K562 (cell line): ENCODE data around the gene UNC13A. TPM values are rescaled to one million over a fixed set of nuclear protein-coding genes. Genes with fewer than 3 reads are reported as not detected.

Experiments used
- ATAC-seq: fragments of 200-7000 bp; cut with Tn5 transposase; 3 replicates; pipeline ENCODE4 v1.9.1; 2020; ENCODE audit warnings: moderate library complexity
- Bru-seq: library from RNA; stranded (reverse); fragments of 400-500 nt; gene quantifications from one replicate; lab custom pipeline; 2021; lab: Mats Ljungman, UMichigan
- BruChase-seq, 2 experiments: library from RNA; stranded (reverse); fragments of 400-500 nt; gene quantifications; one replicate each; lab custom pipeline; 2021; lab: Mats Ljungman, UMichigan
- BruUV-seq: library from RNA; stranded (reverse); fragments of 400-500 nt; replicated peaks from 2 replicates; lab custom pipeline; 2021; lab: Mats Ljungman, UMichigan
- CTCF ChIA-PET: fragments of 300-600 bp; formaldehyde crosslinking; extraction: SDS; loops from one replicate; lab custom pipeline; 2021; ENCODE audit warnings: low intra/inter-chr PET ratio; lab: Yijun Ruan, JAX
- POLR2A ChIA-PET: fragments of 300-600, 350-650 bp; sonication (Branson Sonifier 250); formaldehyde crosslinking; extraction: SDS; loops from one replicate; lab custom pipeline; 2021; ENCODE audit warnings: antibody characterized with exemption, inconsistent platforms; lab: Yijun Ruan, JAX
- DNase-seq, 4 experiments: peaks; one replicate each; pipeline versions ENCODE4 v3.0.0 to v3.0.0-alpha.2; 2011 to 2018; ENCODE audit warnings: low spot score in 3 of 4, mixed read lengths in 3 of 4; ENCODE audit errors: extremely low read depth in 1 of 4
- FAIRE-seq: peaks from 2 replicates; lab custom pipeline; 2011; peaks lifted over from hg19 to GRCh38; lab: Jason Lieb, UNC
- H2AFZ ChIP-seq: 2 replicates; pipeline ENCODE4 v1.6.0; 2011; ENCODE audit warnings: low read depth, low read length, control low read depth, inconsistent platforms
- H3K27ac ChIP-seq: fragments of 200-600 bp; 3 replicates; pipeline ENCODE4 v1.8.0; 2011; ENCODE audit warnings: low read depth, mild to moderate bottlenecking, control low read depth, inconsistent platforms, low read length, moderate library complexity, mixed read lengths; ENCODE audit errors: extremely low read depth
- H3K27me3 ChIP-seq, 2 experiments: fragments of 300-600 bp in 1 of 2; 2 replicates in 1 of 2; 3 replicates in 1 of 2; pipeline versions ENCODE4 v1.6.0 to v1.8.0; 2011; ENCODE audit warnings: inconsistent platforms in 2 of 2, low read length in 2 of 2, mild to moderate bottlenecking in 1 of 2, mixed read lengths in 1 of 2, moderate library complexity in 1 of 2; ENCODE audit not compliant: control insufficient read depth in 2 of 2, insufficient read depth in 2 of 2
- H3K36me3 ChIP-seq: fragments of 300-600 bp; 3 replicates; pipeline ENCODE4 v1.8.0; 2011; ENCODE audit warnings: mild to moderate bottlenecking, low read length, inconsistent platforms; ENCODE audit not compliant: control insufficient read depth, insufficient read depth
- H3K4me1 ChIP-seq, 2 experiments: fragments of 200-600 bp in 1 of 2; replicated peaks in 1 of 2; 2 replicates in 1 of 2; 3 replicates in 1 of 2; pipeline versions ENCODE4 v1.5.1 to v1.8.0; 2011; ENCODE audit warnings: inconsistent platforms in 2 of 2, low read length in 2 of 2, mild to moderate bottlenecking in 1 of 2, mixed read lengths in 1 of 2, moderate library complexity in 1 of 2; ENCODE audit not compliant: control insufficient read depth in 2 of 2, insufficient read depth in 2 of 2
- H3K4me2 ChIP-seq: 2 replicates; pipeline ENCODE4 v1.6.1; 2011; ENCODE audit warnings: low read length, control low read depth, inconsistent platforms, mixed read lengths; ENCODE audit not compliant: insufficient read depth
- H3K4me3 ChIP-seq: fragments of 200-600 bp; sonication (generic), shearing (Covaris generic); 2 replicates; pipeline ENCODE4 v1.5.1; 2016; ENCODE audit warnings: control low read depth, inconsistent platforms
- H3K79me2 ChIP-seq: fragments of 200-600 bp; 3 replicates; pipeline ENCODE4 v1.8.0; 2011; ENCODE audit warnings: low read length, inconsistent platforms; ENCODE audit not compliant: control insufficient read depth, insufficient read depth
- H3K9ac ChIP-seq, 2 experiments: 2 replicates each; pipeline versions ENCODE4 v1.6.0 to v1.6.1; 2011; ENCODE audit warnings: low read depth in 2 of 2, low read length in 2 of 2, control low read depth in 1 of 2, inconsistent platforms in 1 of 2, mild to moderate bottlenecking in 1 of 2, mixed read lengths in 1 of 2; ENCODE audit not compliant: insufficient read depth in 1 of 2
- H3K9me1 ChIP-seq: one replicate; pipeline ENCODE4 v1.6.0; 2011; ENCODE audit warnings: inconsistent platforms, mild to moderate bottlenecking, low read length, moderate library complexity; ENCODE audit not compliant: control insufficient read depth, insufficient read depth
- H3K9me3 ChIP-seq: replicated peaks from 2 replicates; pipeline ENCODE4 v1.5.1; 2011; ENCODE audit warnings: low read depth, low read length, inconsistent platforms; ENCODE audit not compliant: control insufficient read depth, insufficient read depth
- H4K20me1 ChIP-seq: replicated peaks from 2 replicates; pipeline ENCODE4 v1.6.1; 2011; ENCODE audit warnings: low read length, inconsistent platforms, mixed read lengths; ENCODE audit not compliant: control insufficient read depth, insufficient read depth
- ATF6 ChIP-seq: sonication (generic); formaldehyde crosslinking; IDR thresholded peaks from 2 replicates; pipeline ENCODE4 v1.4.0; 2020; ENCODE audit warnings: mild to moderate bottlenecking, missing genetic modification reagents
- CCNT2 ChIP-seq: IDR thresholded peaks from 2 replicates; pipeline ENCODE4 v1.6.1; 2011; ENCODE audit warnings: borderline replicate concordance, low read depth, mild to moderate bottlenecking, moderate library complexity, mixed read lengths, low read length; ENCODE audit not compliant: insufficient read length; ENCODE audit errors: extremely low read depth
- MNT ChIP-seq, 2 experiments: fragments of 450-650 bp; conservative IDR thresholded peaks; 2 replicates each; pipeline ENCODE4 v1.6.1; 2017; ENCODE audit warnings: mild to moderate bottlenecking in 2 of 2, moderate library complexity in 2 of 2
- STAT5B ChIP-seq: fragments of 250-450 bp; sonication (Bioruptor Pico); IDR thresholded peaks from 2 replicates; pipeline ENCODE4 v1.8.0; 2021; ENCODE audit warnings: mild to moderate bottlenecking, inconsistent platforms
- ZKSCAN8 ChIP-seq: fragments of 200-800 bp; sonication (Bioruptor generic); IDR thresholded peaks from 2 replicates; pipeline ENCODE4 v1.6.1; 2016; ENCODE audit warnings: missing genetic modification characterization, missing compliant biosample characterization
- ZNF212 ChIP-seq: fragments of 450-650 bp; formaldehyde crosslinking; IDR thresholded peaks from 2 replicates; pipeline ENCODE4 v1.4.0; 2020; ENCODE audit warnings: mild to moderate bottlenecking
- ZNF551 ChIP-seq: fragments of 250-450 bp; sonication (Bioruptor Pico); IDR thresholded peaks from 2 replicates; pipeline ENCODE4 v1.5.0; 2021; ENCODE audit warnings: mild to moderate bottlenecking, moderate library complexity
- WGBS: fragments of 100-300 bp; shearing (Covaris generic); methylation state at CpG from one replicate; pipeline ENCODE4 v1.1.6; 2016; ENCODE audit warnings: low coverage, mixed read lengths; ENCODE audit not compliant: insufficient coverage; ENCODE audit errors: missing lambda C conversion rate; 5-methylcytosine and 5-hydroxymethylcytosine counted together
- in situ Hi-C: fragments of 300-500 bp; cut with MboI; formaldehyde crosslinking; loops from 4 replicates; pipeline ENCODE4 v1.15.0; 2018; ENCODE audit warnings: inconsistent platforms, mixed read lengths
- intact Hi-C: fragments of 100-400 bp; cut with micrococcal nuclease; formaldehyde crosslinking; loops from 2 replicates; pipeline ENCODE4 v1.14.2; 2022
- long read RNA-seq, 3 experiments: library from polyadenylated mRNA in 2 of 3; library from RNA in 1 of 3; unstranded in 2 of 3; stranded (forward) in 1 of 3; transcript quantifications; one replicate each; pipeline ENCODE4 v2.0.0, GENCODE V29; 2019 to 2022
- polyA minus RNA-seq, 3 experiments: library from RNA; depleted of rRNA, polyadenylated mRNA; stranded (reverse); fragments of >200 nt; gene quantifications; 2 replicates each; pipeline ENCODE4 v1.2.3, GENCODE V29; 2011
- polyA plus RNA-seq, 8 experiments: library from polyadenylated mRNA; depleted of rRNA in 4 of 8; stranded (reverse) in 5 of 8; unstranded in 3 of 8; fragments of >200 nt; fragmentation: Nextera tagmentation in 2 of 8; fragmentation: Illumina TruSeq in 1 of 8; extraction: Ambion mirVana in 2 of 8; extraction: Trizol in 1 of 8; gene quantifications; 2 replicates each; pipeline versions ENCODE4 v1.2.1 to v1.2.3, GENCODE V29; 2011 to 2014; ENCODE audit warnings: inconsistent platforms in 1 of 8, missing spikeins in 1 of 8
- total RNA-seq, 7 experiments: library from RNA; depleted of rRNA in 6 of 7; stranded (reverse); fragments of >200 nt in 6 of 7; fragmentation: Illumina TruSeq in 2 of 7; extraction: Trizol in 2 of 7; gene quantifications; 2 replicates each; pipeline versions ENCODE4 v1.2.1 to v1.2.3, GENCODE V29; 2011 to 2021; ENCODE audit warnings: low replicate concordance in 1 of 7
- TF ChIP-seq, protein P1 (sequence below): fragments of 450-650 bp; IDR thresholded peaks from 2 replicates; pipeline ENCODE4 v1.6.1; 2018; ENCODE audit warnings: mild to moderate bottlenecking, low read depth; ENCODE audit not compliant: partially characterized antibody
- TF ChIP-seq, protein P2 (sequence below): sonication (generic); formaldehyde crosslinking; IDR thresholded peaks from 2 replicates; pipeline ENCODE4 v1.9.0; 2022; ENCODE audit warnings: mild to moderate bottlenecking, missing genetic modification reagents

The UNC13A gene
- 5.0 and 12.3 TPM in 2 replicates for total RNA-seq (2011; cell fraction: chromatin; rRNA removed; ENCODE audit: low replicate concordance)
- 2.5 and 5.7 TPM in 2 replicates for total RNA-seq (2011; cell fraction: nucleolus; rRNA removed)
- 2.9 and 4.6 TPM in 2 replicates for total RNA-seq (2011; cell fraction: nucleoplasm; rRNA removed)
- total RNA-seq (2014; rRNA removed) (0.24 and 0.27 TPM in 2 replicates), total RNA-seq (2014; rRNA removed; fragmentation: Illumina TruSeq; extraction: Trizol) (0.18 and 0.19 TPM in 2 replicates), total RNA-seq (2015; rRNA removed; fragmentation: Illumina TruSeq; extraction: Trizol) (0.15 and 0.25 TPM in 2 replicates), total RNA-seq (2021) (0.13 and 0.38 TPM in 2 replicates), polyA plus RNA-seq (2011; rRNA removed) (0.34 and 1.0 TPM in 2 replicates), polyA plus RNA-seq (2014; fragmentation: Illumina TruSeq; extraction: Trizol) (0.28 and 0.31 TPM in 2 replicates), polyA plus RNA-seq (2014; fragmentation: Nextera tagmentation; extraction: Ambion mirVana) (under 1 TPM; 0.03 to 0.04 TPM), polyA plus RNA-seq (2014; rRNA removed) (0.16 and 0.20 TPM in 2 replicates), polyA minus RNA-seq (2011; rRNA and poly(A)+ RNA removed) (0.63 and 1.4 TPM in 2 replicates), Bru-seq, nascent RNA (percentile 28 among the genes with signal in this experiment), BruChase-seq, experiment 1, labeled RNA remaining after a 2-hour chase (percentile 22 among the genes with signal in this experiment), BruChase-seq, experiment 2, labeled RNA remaining after a 6-hour chase (percentile 22 among the genes with signal in this experiment)
- polyA plus RNA-seq (2011; cell fraction: cytosol; rRNA removed) = 0.24 and 0.81 TPM in 2 replicates
- polyA plus RNA-seq (2011; cell fraction: nucleus; rRNA removed) = 1.5 and 8.3 TPM in 2 replicates
- 0.28 and 0.66 TPM in 2 replicates for polyA plus RNA-seq (2012)
- 0.27 and 0.95 TPM in 2 replicates for polyA minus RNA-seq (2011; cell fraction: cytosol; rRNA and poly(A)+ RNA removed)
- 1.1 and 2.3 TPM in 2 replicates for polyA minus RNA-seq (2011; cell fraction: nucleus; rRNA and poly(A)+ RNA removed)
- long read RNA-seq, experiment 1, partial matches to known transcripts = 0 of 1 reads
- long read RNA-seq, experiment 1, other reads (novel, unspliced or antisense) = 1 of 1 reads
- long read RNA-seq, experiment 2 = 0 reads
- long read RNA-seq, experiment 3, partial matches to known transcripts = 0 of 1 reads
- long read RNA-seq, experiment 3, other reads (novel, unspliced or antisense) = 1 of 1 reads

- no peaks in the 10 kb centered on the region for H3K36me3 ChIP-seq
- no peak within 1 kb of the TSS for H3K27ac ChIP-seq
- no peaks in the 10 kb centered on the region for H3K9me3 ChIP-seq
- intact Hi-C loops = no loop called here
- BruUV-seq = no TSS peak
- FAIRE-seq (no peak), ATAC-seq (peak; percentile 99), DNase-seq (peak; percentile 83 to 90 (median 86))
- H3K27me3 ChIP-seq = peaks cover 3 to 19% of the 10 kb centered on the region in 2 experiments; a peak in 4 of 5 replicates
- peaks cover 0 to 24% of the 10 kb centered on the region in 2 experiments; a peak in 3 of 5 replicates for H3K4me1 ChIP-seq
- H3K9me1 ChIP-seq = no peaks in the 10 kb centered on the region
- ChIA-PET CTCF (no interaction called here), POLR2A (no interaction called here)
- H2AFZ ChIP-seq = no peak within 1 kb of the TSS
- peak within 1 kb of the TSS; percentile 8; the same call in 1 of the 2 replicates for H3K4me3 ChIP-seq
- 4% methylated on average over 58 of the region's 77 CpGs for WGBS
- H4K20me1 ChIP-seq = peaks cover 14% of the 10 kb centered on the region; the same call in 1 of the 2 replicates
- in situ Hi-C loops = no loop called here
- peak within 1 kb of the TSS in 1 of 2 experiments; percentile 15; a peak in 1 of 4 replicates for H3K9ac ChIP-seq
- no peak within 1 kb of the TSS for H3K4me2 ChIP-seq
- H3K79me2 ChIP-seq = no peaks in the 10 kb centered on the region
- TF ChIP-seq ZNF551 (CRISPR knock-in tag) (no peak), ZNF212 (CRISPR knock-in tag) (no peak), STAT5B (CRISPR knock-in tag) (no peak), CCNT2 (peak; percentile 15), MNT (conservative IDR thresholded peaks at IDR 0.05) (peak in 1 of 2 experiments; percentile 67; a peak in 2 of 4 replicates), ZKSCAN8 (CRISPR knock-in tag) (no peak), ATF6 (CRISPR knock-in tag) (0 out of 2 replicates have a peak, but pooled peaks have one; percentile 77)
- TF ChIP-seq, protein P1, sequence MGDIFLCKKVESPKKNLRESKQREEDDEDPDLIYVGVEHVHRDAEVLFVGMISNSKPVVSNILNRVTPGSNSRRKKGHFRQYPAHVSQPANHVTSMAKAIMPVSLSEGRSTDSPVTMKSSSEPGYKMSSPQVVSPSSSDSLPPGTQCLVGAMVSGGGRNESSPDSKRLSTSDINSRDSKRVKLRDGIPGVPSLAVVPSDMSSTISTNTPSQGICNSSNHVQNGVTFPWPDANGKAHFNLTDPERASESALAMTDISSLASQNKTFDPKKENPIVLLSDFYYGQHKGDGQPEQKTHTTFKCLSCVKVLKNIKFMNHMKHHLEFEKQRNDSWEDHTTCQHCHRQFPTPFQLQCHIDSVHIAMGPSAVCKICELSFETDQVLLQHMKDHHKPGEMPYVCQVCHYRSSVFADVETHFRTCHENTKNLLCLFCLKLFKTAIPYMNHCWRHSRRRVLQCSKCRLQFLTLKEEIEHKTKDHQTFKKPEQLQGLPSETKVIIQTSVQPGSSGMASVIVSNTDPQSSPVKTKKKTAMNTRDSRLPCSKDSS = no peak
- TF ChIP-seq, protein P2, sequence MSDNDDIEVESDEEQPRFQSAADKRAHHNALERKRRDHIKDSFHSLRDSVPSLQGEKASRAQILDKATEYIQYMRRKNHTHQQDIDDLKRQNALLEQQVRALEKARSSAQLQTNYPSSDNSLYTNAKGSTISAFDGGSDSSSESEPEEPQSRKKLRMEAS (CRISPR knock-in tag) = peak; percentile 38; the same call in 1 of the 2 replicates
Measured at GRCh38 chr19:17687857-17688784, at the start of gene UNC13A. Gene UNC13A, minus strand, starts transcription at chr19:17688354. Its CDS starts 155 bp downstream, at chr19:17688199.
